Measurements from ENCODE around the gene CDC42EP1. TPM values are rescaled to one million over a fixed set of nuclear protein-coding genes. Genes with fewer than 3 reads are reported as not detected.
"Not testable (repeated sequence)": the region's sequence is repeated elsewhere in the genome, so short reads cannot be mapped to it uniquely, and the experiment has no call there.

The CDC42EP1 gene
- total RNA-seq, 1 donor from 2014 or later, result 51.2 TPM

DNA sequence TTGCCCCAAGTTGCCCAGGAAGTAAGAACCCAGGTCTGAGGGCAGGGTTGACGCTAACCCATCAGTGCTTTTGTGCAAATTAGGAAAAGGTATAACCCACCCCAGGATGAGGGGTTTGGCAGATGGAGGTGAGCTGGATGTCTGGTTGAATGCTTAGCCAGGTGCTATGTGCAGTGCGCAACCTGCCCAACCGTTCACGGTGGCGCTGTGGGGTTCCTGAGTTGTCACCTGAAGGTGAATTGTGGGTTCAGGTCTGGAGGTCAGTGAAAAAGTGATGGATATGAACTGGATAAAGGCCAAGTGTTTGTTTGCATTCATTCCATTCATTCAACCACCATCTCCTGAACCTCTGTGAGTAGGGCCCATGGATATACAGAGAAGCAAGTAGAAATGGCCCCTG is 34.0 kb downstream of the CDC42EP1 start:
- no peak for DNase-seq (ENCODE audit: low spot score)
- no peak overlapping the region for H3K4me3 Mint-ChIP-seq (ENCODE audit: unreplicated experiment)
- H3K9me3 Mint-ChIP-seq (ENCODE audit: unreplicated experiment), result no peaks in the 10 kb centered on the region
- H3K27me3 Mint-ChIP-seq (ENCODE audit: unreplicated experiment), result peaks cover 2% of the 10 kb centered on the region
- H3K4me1 Mint-ChIP-seq (ENCODE audit: unreplicated experiment), result no peaks in the 10 kb centered on the region
- TF ChIP-seq, protein P1, sequence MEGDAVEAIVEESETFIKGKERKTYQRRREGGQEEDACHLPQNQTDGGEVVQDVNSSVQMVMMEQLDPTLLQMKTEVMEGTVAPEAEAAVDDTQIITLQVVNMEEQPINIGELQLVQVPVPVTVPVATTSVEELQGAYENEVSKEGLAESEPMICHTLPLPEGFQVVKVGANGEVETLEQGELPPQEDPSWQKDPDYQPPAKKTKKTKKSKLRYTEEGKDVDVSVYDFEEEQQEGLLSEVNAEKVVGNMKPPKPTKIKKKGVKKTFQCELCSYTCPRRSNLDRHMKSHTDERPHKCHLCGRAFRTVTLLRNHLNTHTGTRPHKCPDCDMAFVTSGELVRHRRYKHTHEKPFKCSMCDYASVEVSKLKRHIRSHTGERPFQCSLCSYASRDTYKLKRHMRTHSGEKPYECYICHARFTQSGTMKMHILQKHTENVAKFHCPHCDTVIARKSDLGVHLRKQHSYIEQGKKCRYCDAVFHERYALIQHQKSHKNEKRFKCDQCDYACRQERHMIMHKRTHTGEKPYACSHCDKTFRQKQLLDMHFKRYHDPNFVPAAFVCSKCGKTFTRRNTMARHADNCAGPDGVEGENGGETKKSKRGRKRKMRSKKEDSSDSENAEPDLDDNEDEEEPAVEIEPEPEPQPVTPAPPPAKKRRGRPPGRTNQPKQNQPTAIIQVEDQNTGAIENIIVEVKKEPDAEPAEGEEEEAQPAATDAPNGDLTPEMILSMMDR (IDR thresholded peaks at IDR 0.05; ENCODE audit: unreplicated experiment), result no peak
- no peaks in the 10 kb centered on the region for H3K36me3 Mint-ChIP-seq (ENCODE audit: low read depth, unreplicated experiment)
- H3K27ac Mint-ChIP-seq (ENCODE audit: unreplicated experiment), result no peak overlapping the region

DNA sequence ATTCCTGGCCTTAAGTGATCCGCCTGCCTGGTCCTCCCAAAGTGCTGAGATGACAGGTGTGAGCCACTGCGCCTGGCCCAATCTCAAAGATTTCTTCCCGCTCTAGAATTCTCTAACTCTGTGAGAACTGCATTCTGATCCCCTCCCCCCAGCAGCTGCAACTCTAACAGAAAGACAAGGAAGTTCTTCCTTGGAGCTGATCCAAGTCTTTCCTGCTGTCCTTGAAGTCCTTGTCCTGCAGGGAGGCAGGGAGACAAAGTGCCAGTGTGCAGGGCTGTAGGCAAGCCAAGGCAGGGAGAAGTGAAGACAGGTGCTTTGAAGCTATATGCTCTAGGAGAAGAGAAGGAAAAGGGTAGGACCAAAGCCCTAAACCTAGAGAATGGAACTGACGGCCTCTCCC is 38.9 kb downstream of the CDC42EP1 start:
- TF ChIP-seq, protein P1 (IDR thresholded peaks at IDR 0.05; ENCODE audit: unreplicated experiment), result no peak
- Mint-ChIP-seq H3K27me3 (ENCODE audit: unreplicated experiment) (no peaks in the 10 kb centered on the region), H3K4me3 (ENCODE audit: unreplicated experiment) (no peak overlapping the region), H3K27ac (ENCODE audit: unreplicated experiment) (no peak overlapping the region), H3K9me3 (ENCODE audit: unreplicated experiment) (no peaks in the 10 kb centered on the region), H3K4me1 (ENCODE audit: unreplicated experiment) (peaks cover 5% of the 10 kb centered on the region), H3K36me3 (ENCODE audit: low read depth, unreplicated experiment) (no peaks in the 10 kb centered on the region)
- no peak for DNase-seq (ENCODE audit: low spot score)

DNA sequence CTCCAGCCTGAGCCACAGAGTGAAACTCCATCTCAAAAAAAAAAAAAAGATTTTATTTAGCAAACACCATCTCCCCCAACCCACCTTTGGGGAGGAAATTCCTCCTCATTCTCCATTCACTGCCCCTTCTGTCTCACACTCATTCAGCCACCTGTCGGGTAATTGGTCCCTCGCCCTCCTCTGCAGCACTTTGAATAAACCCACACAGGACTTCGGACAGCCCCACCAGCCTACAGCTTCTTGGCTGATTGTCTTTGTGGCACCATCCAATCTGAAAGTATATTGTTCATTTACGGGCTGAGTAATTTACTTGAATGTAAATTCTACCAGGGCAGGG is 40.9 kb downstream of the CDC42EP1 start:
- H3K27ac Mint-ChIP-seq (ENCODE audit: unreplicated experiment), result no peak overlapping the region
- no peak for DNase-seq (ENCODE audit: low spot score)
- no peak overlapping the region for H3K4me3 Mint-ChIP-seq (ENCODE audit: unreplicated experiment)
- no peaks in the 10 kb centered on the region for H3K36me3 Mint-ChIP-seq (ENCODE audit: low read depth, unreplicated experiment)
- H3K27me3 Mint-ChIP-seq (ENCODE audit: unreplicated experiment), result no peaks in the 10 kb centered on the region
- TF ChIP-seq, protein P1 (IDR thresholded peaks at IDR 0.05; ENCODE audit: unreplicated experiment), result no peak
- H3K9me3 Mint-ChIP-seq (ENCODE audit: unreplicated experiment), result no peaks in the 10 kb centered on the region
- peaks cover 7% of the 10 kb centered on the region for H3K4me1 Mint-ChIP-seq (ENCODE audit: unreplicated experiment)

DNA sequence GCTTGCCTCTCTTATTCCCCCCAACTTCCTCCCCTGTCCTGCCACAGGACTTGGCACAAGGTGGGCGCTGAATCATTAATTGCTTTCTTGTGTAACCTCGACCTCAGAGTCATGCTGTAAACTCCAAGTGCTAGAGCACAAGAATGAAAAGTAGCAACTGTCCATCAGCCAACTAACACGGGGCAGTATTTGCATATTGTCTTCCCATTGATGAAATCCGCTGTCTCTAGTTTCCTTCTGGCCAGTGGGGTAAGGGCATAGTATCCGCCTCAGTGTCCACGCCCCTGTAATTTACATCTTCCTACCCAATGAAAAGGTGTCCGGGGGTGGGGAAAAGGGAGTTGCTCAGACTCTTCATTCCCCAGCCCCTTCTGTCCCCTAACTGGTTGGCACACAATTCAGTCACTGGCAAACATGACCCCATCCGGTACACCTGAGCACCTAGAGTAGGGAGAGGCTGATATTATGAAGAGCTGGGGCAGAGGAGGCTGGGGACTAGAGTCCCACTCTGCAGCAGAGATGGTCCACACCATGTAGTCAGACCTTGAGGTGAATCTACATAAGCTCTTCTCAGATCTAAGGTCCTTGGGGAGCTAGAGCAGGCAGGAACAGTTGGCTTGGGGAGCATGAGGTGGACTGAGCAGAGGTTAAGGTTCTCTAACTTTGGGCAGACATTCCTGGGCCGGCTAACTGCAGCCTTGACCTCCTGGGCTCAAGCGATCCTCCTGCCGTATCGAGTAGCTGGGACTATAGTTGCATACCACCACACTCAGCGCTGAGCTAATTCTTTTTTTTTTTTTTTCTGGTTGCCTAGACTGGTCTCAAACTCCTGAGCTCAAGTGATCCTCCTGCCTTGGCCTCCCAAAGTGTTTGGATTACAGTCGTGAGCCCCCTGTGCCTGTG is 41.5 kb downstream of the CDC42EP1 start:
- H3K9me3 Mint-ChIP-seq (ENCODE audit: unreplicated experiment), result no peaks in the 10 kb centered on the region
- peak overlapping the region; percentile 56 for H3K4me3 Mint-ChIP-seq (ENCODE audit: unreplicated experiment)
- H3K27ac Mint-ChIP-seq (ENCODE audit: unreplicated experiment), result no peak overlapping the region
- no peak for DNase-seq (ENCODE audit: low spot score)
- no peaks in the 10 kb centered on the region for H3K36me3 Mint-ChIP-seq (ENCODE audit: low read depth, unreplicated experiment)
- TF ChIP-seq, protein P1 (IDR thresholded peaks at IDR 0.05; ENCODE audit: unreplicated experiment), result no peak
- no peaks in the 10 kb centered on the region for H3K27me3 Mint-ChIP-seq (ENCODE audit: unreplicated experiment)
- peaks cover 7% of the 10 kb centered on the region for H3K4me1 Mint-ChIP-seq (ENCODE audit: unreplicated experiment)

DNA sequence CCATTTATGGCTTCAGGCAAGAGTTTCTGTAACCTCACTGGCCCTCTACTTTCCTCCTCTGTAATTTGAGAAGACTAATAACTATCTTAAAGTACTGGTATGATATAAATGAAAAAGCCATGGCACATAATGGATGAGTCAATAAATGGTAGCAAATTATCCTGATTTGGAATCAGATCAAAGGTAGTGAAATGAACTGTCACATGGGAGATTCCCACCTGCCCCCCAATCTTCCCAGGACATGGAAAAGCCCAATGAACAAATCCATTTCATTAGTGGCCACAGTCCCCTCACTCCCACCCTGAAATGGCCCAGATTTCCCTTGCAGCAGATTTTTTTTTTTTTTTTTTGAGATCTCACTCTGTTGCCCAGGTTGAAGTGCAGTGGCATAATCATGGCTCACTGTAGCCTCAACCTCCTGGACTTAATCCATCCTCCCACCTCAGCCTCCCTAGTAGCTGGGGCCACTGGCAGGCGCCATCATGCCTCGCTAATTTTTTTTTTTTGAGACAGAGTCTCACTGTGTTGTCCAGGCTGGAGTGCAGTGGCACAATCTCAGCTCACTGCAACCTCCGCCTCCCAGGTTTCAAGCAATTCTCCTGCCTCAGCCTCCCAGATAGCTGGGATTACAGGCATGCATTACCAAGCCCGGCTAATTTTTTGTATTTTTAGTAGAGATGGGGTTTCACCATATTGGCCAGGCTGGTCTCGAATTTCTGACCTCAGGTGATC is 42.4 kb downstream of the CDC42EP1 start:
- H3K27ac Mint-ChIP-seq (ENCODE audit: unreplicated experiment); H3K4me1 Mint-ChIP-seq (ENCODE audit: unreplicated experiment); H3K4me3 Mint-ChIP-seq (ENCODE audit: unreplicated experiment); DNase-seq (ENCODE audit: low spot score); H3K9me3 Mint-ChIP-seq (ENCODE audit: unreplicated experiment); H3K27me3 Mint-ChIP-seq (ENCODE audit: unreplicated experiment); H3K36me3 Mint-ChIP-seq (ENCODE audit: low read depth, unreplicated experiment): not testable (repeated sequence)
